Measurements from ENCODE around the gene WHRN. TPM values are rescaled to one million over a fixed set of nuclear protein-coding genes. Genes with fewer than 3 reads are reported as not detected.

WHRN gene
- total RNA-seq, 1 donor from 2014 or later, result 3.2 TPM

DNA sequence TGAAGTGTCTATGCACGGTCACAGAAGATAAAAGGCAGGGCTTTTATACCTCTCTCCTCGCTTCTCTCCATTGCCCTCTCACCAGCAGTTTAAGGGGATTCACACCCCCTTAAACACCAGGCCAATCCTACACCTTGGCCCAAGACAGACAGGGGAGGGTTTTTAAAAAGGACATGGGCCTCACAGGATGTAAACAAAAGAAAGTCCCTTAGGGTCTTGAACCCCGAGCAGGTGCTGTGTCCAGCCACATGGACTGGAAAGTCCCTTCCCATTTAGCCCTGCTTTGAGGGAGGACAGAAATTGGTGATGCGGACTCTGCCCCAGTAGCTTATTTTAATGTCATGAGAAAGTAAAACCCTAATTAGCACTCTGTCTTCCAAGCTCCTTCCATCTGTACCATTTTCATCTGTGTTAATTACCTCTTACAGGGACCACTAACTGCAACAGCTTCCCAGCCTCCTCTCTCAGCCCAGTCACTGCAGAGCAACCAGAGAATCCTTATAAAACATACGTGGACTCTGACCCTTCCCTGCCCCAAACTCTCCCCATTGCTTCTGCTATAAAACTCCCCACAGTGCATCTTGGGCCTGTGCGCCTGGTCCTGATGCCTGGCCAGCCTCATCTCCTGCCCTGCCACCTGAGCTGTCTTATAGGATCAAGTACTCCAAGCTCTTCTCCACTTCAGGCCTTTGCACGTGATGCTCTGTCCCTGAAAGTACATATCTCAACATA is 16.7 kb downstream of the WHRN start:
- DNase-seq, result no peak
- Mint-ChIP-seq H3K27ac (ENCODE audit: unreplicated experiment) (no peak overlapping the region), H3K4me3 (ENCODE audit: unreplicated experiment) (no peak overlapping the region), H3K36me3 (ENCODE audit: unreplicated experiment) (no peaks in the 10 kb centered on the region), H3K4me1 (ENCODE audit: low read depth, unreplicated experiment) (peaks cover 21% of the 10 kb centered on the region), H3K9me3 (ENCODE audit: unreplicated experiment) (peaks cover 6% of the 10 kb centered on the region), H3K27me3 (ENCODE audit: unreplicated experiment) (peaks cover 4% of the 10 kb centered on the region)
- TF ChIP-seq, protein P1, sequence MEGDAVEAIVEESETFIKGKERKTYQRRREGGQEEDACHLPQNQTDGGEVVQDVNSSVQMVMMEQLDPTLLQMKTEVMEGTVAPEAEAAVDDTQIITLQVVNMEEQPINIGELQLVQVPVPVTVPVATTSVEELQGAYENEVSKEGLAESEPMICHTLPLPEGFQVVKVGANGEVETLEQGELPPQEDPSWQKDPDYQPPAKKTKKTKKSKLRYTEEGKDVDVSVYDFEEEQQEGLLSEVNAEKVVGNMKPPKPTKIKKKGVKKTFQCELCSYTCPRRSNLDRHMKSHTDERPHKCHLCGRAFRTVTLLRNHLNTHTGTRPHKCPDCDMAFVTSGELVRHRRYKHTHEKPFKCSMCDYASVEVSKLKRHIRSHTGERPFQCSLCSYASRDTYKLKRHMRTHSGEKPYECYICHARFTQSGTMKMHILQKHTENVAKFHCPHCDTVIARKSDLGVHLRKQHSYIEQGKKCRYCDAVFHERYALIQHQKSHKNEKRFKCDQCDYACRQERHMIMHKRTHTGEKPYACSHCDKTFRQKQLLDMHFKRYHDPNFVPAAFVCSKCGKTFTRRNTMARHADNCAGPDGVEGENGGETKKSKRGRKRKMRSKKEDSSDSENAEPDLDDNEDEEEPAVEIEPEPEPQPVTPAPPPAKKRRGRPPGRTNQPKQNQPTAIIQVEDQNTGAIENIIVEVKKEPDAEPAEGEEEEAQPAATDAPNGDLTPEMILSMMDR (IDR thresholded peaks at IDR 0.05; ENCODE audit: partially characterized antibody, unreplicated experiment), result no peak

DNA sequence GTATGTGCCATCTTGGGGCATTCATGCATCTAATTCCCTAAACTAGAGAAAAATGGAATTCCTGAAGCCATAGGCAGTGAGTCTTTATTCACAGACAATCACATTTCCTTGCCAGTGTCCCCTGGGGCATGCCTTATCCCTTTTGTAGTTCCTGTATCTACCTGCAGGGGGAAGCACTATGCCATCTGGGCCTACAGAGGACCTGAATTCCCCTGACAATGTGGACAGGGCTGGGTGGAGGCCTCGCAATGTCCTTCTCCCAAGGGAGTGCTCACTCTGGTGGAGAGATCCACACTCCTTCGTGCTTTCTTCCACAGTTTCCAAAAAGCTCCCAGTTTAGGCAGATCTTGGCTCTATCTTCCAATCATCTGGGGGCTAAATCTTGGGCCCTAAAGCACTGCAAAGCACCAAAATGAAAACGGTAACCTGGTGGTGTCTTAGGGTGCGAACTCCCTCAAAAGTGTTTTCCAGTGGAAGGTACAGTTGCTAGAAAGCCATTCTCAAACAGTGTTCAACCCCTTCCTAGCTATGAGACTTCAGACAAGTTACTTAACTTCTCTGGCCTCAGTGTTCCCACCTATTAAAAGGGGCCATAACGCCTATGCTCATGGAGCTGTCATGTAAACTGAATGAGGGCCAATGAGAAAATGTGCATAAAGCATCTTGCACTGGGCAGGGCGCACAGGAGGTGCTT is 17.5 kb downstream of the WHRN start:
- Mint-ChIP-seq H3K4me3 (ENCODE audit: unreplicated experiment) (no peak overlapping the region), H3K4me1 (ENCODE audit: low read depth, unreplicated experiment) (peaks cover 17% of the 10 kb centered on the region), H3K36me3 (ENCODE audit: unreplicated experiment) (no peaks in the 10 kb centered on the region), H3K27ac (ENCODE audit: unreplicated experiment) (no peak overlapping the region), H3K27me3 (ENCODE audit: unreplicated experiment) (peaks cover 2% of the 10 kb centered on the region), H3K9me3 (ENCODE audit: unreplicated experiment) (peaks cover 6% of the 10 kb centered on the region)
- DNase-seq, result peak; percentile 54
- TF ChIP-seq, protein P1 (IDR thresholded peaks at IDR 0.05; ENCODE audit: partially characterized antibody, unreplicated experiment), result peak; percentile 87

DNA sequence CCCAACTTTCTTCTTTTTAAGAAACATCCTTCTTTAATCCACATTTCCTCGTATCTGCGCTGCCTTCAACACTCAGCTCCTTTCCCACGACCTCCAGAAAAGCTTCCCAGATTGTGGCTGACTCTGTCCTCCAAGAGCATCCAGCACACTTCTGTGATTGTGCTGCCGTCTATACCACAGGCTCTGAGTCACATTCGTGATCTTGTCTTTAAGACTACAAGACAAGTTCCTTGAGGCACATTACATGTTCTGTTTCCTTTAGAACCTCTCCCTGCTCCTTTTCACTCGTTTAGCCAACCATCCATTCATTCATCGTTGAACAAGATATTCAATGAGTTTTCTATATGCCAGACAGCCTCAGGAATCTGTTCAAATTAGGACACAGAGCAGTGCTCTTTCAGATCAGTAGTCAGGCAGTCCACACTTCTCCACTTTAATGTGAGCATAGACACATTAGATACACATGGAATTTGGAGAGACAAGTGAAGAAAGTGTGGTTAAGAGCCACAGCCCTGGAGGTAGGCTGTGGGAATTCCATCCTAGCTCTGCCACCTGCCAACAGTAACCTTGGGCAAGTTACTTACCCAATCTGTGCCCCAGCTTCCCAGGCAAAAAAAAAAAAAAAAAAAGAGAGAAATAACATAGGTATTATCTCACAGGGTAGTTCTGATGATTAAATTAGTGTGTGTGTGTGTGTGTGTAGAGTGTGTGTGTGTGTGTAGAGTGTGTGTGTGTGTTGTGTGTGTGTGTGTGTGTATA is 18.9 kb downstream of the WHRN start:
- no peaks in the 10 kb centered on the region for H3K36me3 Mint-ChIP-seq (ENCODE audit: unreplicated experiment)
- no peak overlapping the region for H3K27ac Mint-ChIP-seq (ENCODE audit: unreplicated experiment)
- H3K4me3 Mint-ChIP-seq (ENCODE audit: unreplicated experiment), result no peak overlapping the region
- peaks cover 6% of the 10 kb centered on the region for H3K9me3 Mint-ChIP-seq (ENCODE audit: unreplicated experiment)
- H3K4me1 Mint-ChIP-seq (ENCODE audit: low read depth, unreplicated experiment), result peaks cover 16% of the 10 kb centered on the region
- H3K27me3 Mint-ChIP-seq (ENCODE audit: unreplicated experiment), result peaks cover 5% of the 10 kb centered on the region
- TF ChIP-seq, protein P1 (IDR thresholded peaks at IDR 0.05; ENCODE audit: partially characterized antibody, unreplicated experiment), result no peak
- no peak for DNase-seq

DNA sequence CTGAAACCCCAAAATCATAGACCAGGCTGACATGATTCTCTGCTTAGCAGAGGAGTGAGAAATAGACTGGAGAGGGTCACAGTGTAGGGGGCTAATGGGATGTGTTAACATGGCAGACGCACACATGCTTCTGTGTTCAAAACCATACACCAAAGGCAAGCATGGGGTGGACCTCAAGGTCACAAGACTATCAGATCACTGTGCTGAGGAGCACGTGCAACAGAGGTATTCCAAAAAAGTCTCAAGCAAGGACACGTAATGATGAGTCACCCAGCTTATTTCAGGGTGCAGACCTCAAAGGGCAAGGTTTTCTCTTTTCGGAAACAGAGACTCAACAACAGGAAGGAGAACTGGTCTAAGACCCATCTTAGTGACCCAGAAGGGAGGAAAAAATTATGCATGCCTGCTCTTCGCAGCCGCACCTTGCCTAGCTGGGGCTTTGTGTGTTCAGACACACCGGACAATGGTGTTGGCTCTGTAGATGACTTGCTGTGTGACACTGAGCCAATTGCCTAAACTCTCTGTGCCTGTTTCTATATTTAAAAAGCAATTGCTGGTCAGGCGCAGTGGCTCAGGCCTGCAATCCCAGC is 20.3 kb downstream of the WHRN start:
- no peak overlapping the region for H3K27ac Mint-ChIP-seq (ENCODE audit: unreplicated experiment)

More for the DNA sequence above, 20.3 kb downstream of the WHRN start:
- DNase-seq, result no peak
- Mint-ChIP-seq H3K9me3 (ENCODE audit: unreplicated experiment) (peaks cover 6% of the 10 kb centered on the region), H3K36me3 (ENCODE audit: unreplicated experiment) (no peaks in the 10 kb centered on the region), H3K4me1 (ENCODE audit: low read depth, unreplicated experiment) (peaks cover 9% of the 10 kb centered on the region), H3K4me3 (ENCODE audit: unreplicated experiment) (no peak overlapping the region), H3K27me3 (ENCODE audit: unreplicated experiment) (peaks cover 6% of the 10 kb centered on the region)
- TF ChIP-seq, protein P1 (IDR thresholded peaks at IDR 0.05; ENCODE audit: partially characterized antibody, unreplicated experiment), result no peak
